ENCODE results near the gene TMEM117.
"Not testable (repeated sequence)": the region's sequence is repeated elsewhere in the genome, so short reads cannot be mapped to it uniquely, and the experiment has no call there.

The TMEM117 gene

DNA sequence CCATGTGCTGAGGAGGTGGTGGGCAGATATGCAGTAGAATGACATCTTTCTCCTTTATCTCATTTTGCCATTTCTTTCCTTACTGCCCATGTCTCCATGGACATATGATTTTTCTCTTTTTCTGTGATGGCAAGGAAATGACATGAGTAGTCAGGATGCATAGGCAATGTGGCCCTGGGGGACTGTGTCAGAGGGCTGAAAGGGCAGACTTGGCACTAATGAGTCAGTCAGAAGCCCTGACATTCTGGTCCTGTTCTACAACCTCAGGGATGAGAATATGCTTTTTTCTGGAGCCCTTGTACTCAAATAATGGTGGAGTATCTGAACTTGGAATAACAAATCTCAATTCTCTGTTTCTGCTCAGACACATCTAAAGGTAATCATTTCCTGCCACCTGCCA, 167.8 kb downstream of the TMEM117 start:
- no peak for FAIRE-seq

DNA sequence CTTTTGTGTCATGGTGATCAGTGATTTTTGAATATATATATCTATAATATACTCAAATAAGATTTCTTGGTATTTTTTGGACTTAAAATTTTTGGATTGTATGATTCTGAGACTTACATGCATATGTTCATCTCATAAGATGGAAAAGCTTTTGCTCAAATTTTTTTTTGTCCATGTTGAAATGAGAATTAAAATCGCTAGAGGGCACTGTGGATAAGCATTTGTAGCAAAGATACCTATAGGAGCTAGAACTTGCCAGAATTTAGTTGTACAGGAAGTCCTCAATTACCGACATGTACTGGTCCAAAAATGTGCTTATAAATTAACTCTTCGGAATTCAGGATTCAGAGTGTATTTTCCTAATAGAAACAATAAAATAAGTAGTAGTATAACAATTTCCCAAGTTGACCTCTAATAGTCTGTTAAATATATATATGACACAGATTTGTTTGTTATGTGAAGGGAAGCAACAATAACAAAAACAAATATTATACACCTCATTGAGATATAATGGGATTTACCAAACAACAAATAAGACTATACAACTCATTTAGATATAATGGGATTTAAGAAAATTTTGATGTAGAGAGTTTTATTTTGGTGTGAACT, 179.6 kb downstream of the TMEM117 start:
- FAIRE-seq: peak; percentile 75
- peak; percentile 8 for DNase-seq (ENCODE audit: insufficient read length, low spot score)

More for the DNA sequence above, 167.8 kb downstream of the TMEM117 start:
- DNase-seq (ENCODE audit: insufficient read length, low spot score): no peak

DNA sequence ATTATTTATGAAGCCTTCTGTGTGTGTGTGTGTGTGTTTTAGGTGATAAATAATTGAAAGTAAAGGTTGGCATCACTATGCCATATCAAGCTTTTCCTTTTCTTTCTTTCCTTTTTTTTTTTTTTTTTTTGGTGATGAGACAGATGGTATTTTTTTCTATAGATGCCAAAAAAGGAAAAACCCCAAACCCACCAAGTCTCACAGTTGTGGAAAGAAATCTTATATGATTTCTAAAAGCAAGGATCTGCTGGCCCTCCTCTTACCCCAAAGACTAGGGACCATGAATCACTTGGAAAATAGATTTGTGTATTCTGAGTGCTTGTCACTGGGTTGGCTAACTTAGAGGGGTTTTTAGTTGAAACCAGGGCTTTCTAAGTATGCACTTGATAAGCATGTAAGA, 181.3 kb downstream of the TMEM117 start:
- no peak for FAIRE-seq
- DNase-seq (ENCODE audit: insufficient read length, low spot score): no peak

DNA sequence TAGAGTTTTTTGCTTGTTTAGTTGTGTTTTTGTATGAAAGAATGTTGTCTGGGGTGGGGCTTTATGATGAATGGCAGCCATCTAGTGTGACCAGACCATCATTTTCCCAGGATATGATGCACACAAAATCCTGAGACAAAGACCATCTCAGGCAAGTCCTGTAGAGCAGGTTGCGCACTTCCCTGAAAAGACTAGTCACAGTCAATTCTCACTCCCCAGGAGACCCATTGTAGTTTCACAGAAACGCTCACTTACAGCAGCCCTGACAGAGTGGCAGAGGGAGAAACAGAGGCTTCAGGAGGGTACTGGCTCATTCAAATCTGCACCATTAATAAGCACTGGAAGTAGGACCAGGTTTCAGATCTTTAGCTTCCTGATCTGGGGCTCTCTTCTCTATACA, 183.2 kb downstream of the TMEM117 start:
- FAIRE-seq (no peak), DNase-seq (ENCODE audit: insufficient read length, low spot score) (no peak)

DNA sequence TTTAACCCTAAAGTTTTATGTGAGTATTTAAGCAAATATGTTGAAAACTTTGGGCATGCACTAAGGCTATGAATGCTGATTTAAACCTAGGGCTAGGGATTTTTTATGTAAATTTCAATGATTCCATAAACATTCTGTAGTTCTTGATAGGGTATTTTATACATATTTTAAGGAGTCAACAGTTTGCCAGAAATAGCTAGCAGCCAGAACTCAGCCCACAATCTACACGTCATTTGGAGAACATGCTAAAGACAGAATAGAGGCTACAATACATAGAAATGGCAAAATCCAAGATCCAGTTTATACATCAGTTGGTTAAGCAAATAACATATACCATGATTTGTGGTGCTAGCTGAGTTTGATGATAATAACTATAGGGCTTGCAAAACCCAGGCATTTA, 184.7 kb downstream of the TMEM117 start:
- FAIRE-seq: peak; percentile 4

DNA sequence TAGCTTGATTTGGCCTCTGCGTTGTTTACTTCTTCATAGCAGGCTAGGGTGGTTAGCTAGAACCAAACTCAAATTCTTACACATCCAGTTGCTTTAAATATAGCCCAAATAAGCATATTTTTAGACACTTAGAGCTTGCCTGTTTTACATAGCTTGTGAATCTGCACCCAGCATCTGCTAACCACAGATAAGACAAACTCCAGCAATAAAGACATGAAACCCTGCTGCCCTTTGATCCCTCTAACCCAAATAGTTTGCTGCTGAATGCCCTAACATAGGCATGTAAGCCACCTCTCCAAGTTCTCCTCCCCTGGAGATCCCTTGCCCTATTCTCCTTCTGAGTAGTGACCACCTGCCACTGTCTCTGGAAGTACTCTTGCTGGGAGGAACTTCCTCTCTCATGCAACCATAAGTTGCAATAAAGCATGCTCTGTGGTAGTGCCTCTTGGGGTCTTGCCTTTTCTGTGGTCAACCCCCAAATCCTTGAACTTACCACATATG, 185.6 kb downstream of the TMEM117 start:
- FAIRE-seq (no peak), DNase-seq (ENCODE audit: insufficient read length, low spot score) (no peak)

More for the DNA sequence above, 184.7 kb downstream of the TMEM117 start:
- no peak for DNase-seq (ENCODE audit: insufficient read length, low spot score)

DNA sequence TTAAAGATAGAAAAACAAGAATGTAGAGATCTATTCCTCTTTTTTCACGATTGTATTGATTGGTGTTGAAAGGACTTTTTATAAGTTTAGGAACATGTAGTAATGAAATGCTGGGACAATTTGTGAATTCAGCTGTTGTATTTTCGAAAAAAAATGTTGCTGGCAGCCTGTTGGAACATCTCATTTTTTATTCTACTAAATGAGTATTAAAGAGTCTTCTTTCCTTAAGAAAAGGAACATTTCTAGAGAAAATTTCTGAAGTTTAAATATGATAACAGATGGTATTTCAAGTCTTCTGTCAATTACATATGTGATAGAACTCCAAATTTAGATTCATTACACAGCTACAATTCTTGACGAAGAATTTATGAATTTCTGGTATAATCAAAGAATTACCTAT, 189.6 kb downstream of the TMEM117 start:
- no peak for DNase-seq (ENCODE audit: insufficient read length, low spot score)
- no peak for FAIRE-seq

DNA sequence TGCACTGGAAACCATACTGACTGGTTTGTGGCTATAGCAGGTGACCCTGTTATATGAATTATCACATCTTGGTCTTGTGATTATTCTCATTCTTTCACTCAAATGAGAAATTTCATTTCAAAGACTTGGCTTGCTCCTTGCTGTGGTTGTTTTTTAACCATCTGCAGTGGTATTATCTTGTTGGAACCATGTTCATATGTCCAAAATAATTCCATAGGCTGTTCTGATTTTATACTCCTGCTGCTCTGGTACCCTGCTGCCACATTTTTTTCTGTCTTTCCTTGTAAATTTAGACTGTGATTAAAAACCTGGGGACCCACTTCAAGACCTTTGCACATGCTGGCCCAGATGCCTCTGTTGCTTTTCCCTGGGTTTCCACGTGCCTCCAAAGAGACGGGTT, 190.2 kb downstream of the TMEM117 start:
- FAIRE-seq (no peak), DNase-seq (ENCODE audit: insufficient read length, low spot score) (no peak)

DNA sequence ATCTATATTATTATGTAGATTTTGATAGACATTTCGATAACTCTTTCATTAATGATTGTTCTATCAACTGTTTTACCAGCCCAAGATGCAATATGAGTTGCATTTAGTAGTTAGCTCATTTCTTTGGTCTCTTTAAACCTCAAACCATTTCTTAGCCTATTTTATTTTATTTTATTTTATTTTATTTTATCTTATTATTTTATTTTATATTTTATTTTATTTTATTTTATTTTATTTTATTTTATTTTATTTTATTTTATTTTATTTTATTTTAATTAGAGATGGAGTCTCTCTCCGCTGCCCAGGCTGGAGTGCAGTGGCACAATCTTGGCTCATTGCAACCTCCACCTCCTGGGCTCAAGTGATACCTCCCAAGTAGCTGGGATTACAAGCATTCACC, 191.0 kb downstream of the TMEM117 start:
- DNase-seq (ENCODE audit: insufficient read length, low spot score); FAIRE-seq: not testable (repeated sequence)

DNA sequence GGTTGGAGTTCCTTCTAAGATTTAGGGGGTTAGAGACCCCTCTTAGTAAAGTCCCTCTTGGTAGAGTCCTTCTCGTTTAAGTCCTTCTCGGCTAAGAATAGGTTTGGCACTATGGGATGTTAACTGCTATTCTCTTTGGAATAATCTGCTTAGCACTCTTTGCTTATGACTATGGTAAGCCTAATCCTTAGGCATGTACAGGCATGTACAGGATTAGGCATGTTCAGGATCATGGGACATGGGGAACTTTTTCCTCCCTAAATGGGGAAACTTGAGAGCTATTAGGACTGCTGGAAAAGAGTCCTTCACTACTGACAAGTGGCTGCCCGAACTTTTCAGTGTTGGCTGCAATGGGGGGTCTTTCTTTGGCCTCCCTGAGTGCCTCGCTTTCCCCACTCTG, 193.3 kb downstream of the TMEM117 start:
- DNase-seq (ENCODE audit: insufficient read length, low spot score) (no peak), FAIRE-seq (no peak)

DNA sequence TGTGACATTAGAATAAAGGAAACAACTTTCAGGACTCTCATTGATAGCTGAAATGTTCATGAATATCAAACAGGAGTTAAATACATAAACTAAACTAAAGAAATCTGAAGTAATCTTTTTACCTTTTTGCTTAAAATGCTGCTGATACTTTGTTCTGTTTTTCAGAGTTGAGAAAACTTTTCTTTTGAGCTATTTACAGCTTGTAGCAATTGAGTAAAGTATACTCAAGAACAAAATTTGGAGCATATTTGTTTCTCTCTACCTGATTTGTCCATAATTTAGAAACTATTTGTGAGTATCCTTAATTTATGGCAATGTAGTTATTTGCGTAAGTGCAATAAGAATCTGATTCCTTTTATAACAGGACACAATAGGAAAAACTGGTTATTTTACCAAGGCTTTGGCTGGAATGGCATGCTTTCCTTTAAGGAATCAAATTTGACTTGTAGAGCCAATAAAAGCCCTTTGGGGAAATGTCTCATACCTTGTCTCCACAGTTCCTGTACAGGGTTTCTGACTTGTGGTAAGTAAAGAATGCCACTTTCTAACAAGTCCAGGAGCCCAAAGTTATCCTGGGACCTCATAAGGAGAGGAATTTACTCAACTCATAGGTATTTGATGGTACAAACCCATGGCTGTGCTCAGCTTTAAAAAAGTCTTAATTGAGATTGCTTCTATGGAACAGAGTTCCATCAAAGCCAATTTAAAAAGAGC, 195.7 kb downstream of the TMEM117 start:
- FAIRE-seq (no peak), DNase-seq (ENCODE audit: insufficient read length, low spot score) (no peak)

DNA sequence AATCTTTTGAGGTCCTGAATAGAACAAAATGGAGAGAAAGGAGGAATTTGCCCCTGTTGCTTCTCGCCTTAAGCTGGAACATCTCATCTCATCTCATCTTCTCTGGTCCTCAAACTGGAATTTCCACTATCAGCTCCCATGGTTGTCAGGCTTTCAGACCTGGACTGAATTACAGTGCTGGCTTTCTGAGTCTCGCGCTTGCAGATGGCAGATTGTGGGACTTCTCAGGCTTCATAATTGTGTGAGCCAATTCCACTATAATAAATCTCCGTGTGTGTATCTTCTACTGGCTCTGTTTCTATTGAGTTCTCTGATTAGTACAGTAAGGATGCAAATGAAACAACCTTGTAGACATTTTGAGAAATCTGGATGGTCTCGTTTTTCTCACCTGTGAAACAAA, 199.0 kb downstream of the TMEM117 start:
- no peak for FAIRE-seq

DNA sequence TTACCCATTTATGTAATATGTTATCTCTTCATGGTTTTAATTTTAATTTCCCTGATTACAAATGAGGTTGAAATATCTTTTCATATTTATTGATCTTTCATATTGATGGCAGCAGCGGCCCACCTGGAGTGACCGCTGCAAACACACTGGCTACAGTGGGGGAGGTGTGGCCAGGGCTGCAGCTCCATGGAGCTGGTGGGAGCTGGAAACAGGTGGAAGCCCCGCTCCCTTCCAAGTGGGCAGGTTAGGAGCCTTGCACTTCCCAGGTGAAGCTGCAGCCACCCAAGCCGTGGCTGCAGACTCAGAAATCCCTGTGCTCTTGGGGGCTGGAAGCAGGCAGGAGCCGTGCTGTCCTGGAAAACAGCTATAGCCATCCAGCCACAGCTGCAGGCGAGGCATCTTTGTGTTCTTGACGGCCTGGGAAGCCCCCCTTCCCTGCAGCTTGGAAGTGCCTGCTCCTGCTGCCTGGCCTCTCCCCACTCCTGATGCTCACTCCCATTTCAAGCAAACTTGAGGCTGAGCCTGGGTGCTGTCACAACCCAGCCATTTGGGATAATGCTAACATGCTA, 201.1 kb downstream of the TMEM117 start:
- DNase-seq (ENCODE audit: insufficient read length, low spot score): no peak
- FAIRE-seq: no peak

More for the DNA sequence above, 199.0 kb downstream of the TMEM117 start:
- no peak for DNase-seq (ENCODE audit: insufficient read length, low spot score)

DNA sequence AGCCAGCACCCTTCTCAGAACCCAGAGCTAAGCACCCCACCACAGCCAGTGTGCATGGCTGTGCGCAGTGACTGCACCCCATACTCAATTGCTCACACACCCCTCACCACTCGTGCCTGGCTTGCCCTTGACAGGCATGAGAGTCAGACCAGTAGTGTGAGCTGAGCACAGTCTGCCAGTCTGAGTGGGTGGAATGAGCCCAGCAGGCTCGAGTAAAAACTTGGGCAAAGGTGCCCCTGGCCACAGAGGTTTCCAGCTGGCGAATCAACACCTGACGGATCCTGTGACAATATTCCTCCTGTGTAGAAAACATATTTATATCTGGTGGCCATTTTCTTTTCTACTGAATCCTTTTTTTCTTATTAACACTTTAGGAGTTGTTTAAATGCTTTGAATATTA, 202.5 kb downstream of the TMEM117 start:
- DNase-seq (ENCODE audit: insufficient read length, low spot score) (no peak), FAIRE-seq (no peak)

DNA sequence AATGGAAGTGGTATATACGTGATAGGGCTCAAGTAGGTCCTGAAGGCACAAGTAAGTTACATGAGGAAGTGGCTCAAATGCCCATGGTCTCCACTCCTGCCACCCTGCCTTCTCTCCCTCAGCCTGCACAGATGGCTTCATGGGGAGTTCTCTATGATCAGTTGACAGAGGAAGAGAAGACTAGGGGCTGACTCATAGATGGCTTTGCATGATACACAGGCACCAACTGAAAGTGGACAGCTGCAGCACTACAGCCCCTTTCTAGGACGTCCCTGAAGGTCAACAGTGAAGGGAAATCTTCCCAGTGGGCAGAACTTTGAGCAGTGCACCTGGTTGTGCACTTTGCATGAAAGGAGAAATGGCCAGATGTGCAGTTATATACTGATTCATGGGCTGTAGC, 208.6 kb downstream of the TMEM117 start:
- not testable (repeated sequence) for DNase-seq (ENCODE audit: insufficient read length, low spot score); FAIRE-seq

DNA sequence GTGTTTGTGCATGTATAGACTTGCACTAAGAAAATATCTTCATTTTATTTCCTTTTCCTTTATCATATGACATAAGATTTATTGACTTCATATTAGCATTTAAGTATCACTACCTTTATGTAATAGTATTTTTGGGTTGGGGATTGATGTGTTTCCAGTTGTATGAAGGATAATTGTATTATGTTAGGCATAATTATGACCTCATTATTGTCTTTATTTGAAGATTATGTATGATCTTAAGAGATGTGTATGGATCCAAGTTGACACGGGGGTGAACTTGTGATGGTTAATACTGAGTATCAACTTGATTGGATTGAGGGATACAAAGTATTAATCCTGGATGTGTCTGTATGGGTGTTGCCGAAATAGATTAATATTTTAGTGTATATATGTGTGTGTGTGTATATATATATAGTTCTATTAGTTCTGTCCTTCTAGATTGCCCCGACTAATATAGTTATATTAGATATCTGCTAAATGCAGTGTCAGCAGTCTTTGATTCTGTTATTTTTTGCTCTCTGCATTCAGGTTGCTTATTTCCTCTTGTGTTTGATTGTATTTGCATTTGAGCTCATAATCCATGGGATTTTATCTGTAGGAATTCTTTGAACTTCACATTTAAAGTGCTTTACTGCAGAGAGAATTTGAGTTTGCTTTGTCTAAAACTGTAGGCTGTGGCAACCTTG, 211.0 kb downstream of the TMEM117 start:
- no peak for FAIRE-seq

DNA sequence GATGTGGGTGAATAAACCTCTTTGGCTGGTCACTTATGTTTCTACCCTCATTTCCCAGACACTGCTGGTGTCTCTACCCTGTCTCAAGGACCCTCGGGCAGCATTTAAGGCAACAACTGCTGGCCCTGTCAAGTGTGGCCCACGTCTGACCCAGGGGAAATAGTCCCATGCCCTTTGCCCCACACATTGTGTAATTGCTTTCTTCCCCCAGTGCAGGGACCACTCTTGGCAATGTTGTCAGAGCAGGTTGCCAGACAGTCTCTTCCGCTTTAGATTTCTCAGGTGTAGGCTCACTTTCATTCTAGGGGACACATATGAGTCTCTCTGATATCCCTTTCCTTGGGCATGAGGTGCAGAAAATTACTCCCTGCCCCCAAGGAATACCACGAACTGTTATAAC, 216.7 kb downstream of the TMEM117 start:
- FAIRE-seq: no peak
- no peak for DNase-seq (ENCODE audit: insufficient read length, low spot score)

More for the DNA sequence above, 211.0 kb downstream of the TMEM117 start:
- DNase-seq (ENCODE audit: insufficient read length, low spot score): no peak

DNA sequence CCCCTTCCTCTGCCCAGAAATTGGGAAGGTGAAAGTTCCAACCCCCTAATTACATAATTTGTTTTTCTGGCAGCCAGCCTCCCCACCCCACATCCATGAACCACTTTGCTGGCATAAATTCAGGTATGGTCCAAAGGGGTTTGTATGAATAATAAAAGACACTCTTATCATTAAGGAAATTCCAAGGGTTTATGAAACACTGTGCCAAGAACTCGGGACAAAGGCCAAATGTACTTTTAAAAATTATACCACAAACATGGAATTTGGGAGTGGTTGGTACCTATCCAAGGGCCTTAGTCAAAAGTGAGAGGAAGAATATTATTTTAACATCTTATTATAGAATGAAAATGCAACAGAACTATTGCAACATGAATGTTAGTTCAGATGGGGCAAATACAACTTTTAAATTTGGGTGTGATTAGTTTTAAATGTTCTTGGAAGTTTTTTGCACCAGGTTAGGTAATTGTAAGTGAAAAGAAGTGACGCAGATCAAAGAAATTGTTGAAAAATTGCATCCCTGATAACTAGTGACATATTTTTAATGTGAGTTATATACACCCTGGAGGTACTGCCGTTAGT, 217.8 kb downstream of the TMEM117 start:
- FAIRE-seq (no peak), DNase-seq (ENCODE audit: insufficient read length, low spot score) (no peak)

DNA sequence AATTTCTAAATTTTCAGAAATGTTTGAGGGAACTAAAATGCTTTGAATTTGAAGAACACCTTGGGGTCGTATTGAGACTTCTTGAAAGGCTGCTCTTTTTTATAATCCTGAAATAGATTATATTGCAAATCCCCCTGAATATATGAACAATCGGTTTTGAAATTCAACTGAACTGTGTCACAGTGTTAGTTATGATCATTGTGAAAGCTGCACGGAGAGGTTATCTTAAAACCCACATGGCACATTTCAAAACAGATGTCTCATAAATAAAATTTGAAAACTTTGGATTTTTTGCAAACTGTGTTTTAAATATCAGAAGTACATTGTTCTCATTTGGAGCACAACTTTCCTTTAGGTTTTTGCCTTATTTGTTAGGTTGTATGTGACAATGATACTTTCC, 218.4 kb downstream of the TMEM117 start:
- DNase-seq (ENCODE audit: insufficient read length, low spot score) (no peak), FAIRE-seq (no peak)

DNA sequence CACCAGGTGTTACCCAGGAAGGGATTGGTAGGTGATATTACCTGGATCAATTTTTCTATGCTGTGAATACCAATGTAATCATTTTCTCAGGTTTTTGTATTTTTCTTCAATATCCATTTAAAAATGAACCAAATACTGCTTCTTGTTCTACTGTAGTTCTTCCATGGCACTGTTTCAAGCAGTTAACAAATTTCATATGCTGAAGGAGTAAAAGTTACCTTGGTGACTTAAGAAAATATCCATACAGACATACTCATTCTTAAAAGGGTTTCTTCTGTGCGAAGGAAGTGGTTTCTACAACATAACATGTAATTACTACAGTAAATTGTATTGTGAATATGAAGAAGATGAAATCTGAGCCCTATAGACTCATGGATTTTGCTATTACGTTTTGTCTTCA, 222.5 kb downstream of the TMEM117 start:
- FAIRE-seq (no peak), DNase-seq (ENCODE audit: insufficient read length, low spot score) (no peak)

DNA sequence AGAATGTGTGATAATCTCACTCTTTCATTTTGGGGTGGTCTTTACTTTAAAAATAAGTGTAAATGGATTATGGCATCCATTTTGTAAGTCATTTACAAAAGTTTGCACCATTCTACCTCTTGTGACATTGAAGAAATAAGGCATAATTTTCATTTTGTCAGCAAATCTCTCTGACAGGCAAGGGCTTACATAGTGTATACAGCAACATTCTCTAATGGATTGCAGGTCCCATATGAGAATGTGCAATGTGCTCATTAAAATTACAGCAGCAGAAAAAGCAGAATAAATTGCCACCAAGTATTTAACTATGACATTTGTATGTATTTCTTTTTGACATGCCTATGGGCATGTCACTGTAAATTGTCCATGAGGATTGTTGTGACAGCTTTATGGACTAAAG, 223.6 kb downstream of the TMEM117 start:
- no peak for DNase-seq (ENCODE audit: insufficient read length, low spot score)
- no peak for FAIRE-seq
